Muscle of arm (tissue), 12 donors: ENCODE measurements around the gene MYT1. TPM values are rescaled to one million over a fixed set of nuclear protein-coding genes. Genes with fewer than 3 reads are reported as not detected.
"Not testable (repeated sequence)": the region's sequence is repeated elsewhere in the genome, so short reads cannot be mapped to it uniquely, and the experiment has no call there.

Experiments used
- DNase-seq: peaks from one replicate; pipeline ENCODE4 v3.0.0-alpha.2; 2013
- polyA plus RNA-seq, 12 donors: library from polyadenylated mRNA; unstranded; fragments of 120-200 nt; gene quantifications; one replicate each; pipeline ENCODE4 v1.2.1, GENCODE V29; 2013; ENCODE audit not compliant: insufficient read length in 12 of 12

The MYT1 gene
- polyA plus RNA-seq, 12 donors = 0.04 to 0.32 (median 0.11) TPM; not detected in 2

DNA sequence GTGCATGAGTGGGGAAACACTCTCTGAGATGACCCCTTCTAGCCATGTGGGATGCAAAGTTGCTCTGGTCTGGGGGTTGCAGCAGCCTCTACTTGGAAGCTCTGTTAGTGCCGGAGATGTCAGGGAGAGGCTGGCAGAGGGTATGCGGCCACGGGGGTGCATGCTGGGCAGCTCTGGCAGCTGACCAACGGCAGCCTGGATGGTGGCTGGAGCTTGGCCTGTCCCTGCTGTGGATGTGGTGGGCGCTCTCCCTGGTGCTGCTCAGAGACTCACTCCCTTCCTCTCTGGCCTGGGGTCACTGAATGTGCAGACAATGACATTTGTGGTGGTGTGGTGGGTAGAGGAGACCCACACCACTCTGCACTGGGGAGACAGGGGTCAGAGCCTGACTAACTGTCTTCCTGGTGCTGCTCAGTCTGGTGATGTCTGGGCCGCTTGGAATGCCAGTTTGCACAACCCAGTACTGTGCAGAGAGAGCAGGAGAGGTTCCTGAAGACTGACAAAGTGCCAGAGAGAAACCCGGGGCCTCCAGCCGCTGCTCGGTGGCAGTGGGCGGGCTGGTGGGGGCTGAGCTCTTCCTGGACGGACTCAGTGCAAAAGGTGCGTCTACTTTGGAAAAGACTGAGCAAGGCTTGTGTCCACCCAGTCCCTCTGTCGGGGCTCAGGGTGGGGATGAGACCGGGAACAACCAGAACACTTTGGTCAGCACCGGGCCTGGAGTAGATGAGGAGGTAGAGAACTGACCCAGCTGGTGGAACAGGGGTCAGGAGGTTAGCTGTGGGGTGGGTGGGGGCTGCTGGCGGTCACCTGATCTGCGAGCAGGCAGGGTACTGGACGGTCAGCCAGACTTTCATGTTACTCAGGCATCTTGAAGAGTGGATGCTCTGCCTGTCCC lies 2.7 kb downstream of the MYT1 start:
- no peak for DNase-seq

- no peak for DNase-seq
Measured at GRCh38 chr20:64167676-64168075, 3.4 kb downstream of the MYT1 start.

DNA sequence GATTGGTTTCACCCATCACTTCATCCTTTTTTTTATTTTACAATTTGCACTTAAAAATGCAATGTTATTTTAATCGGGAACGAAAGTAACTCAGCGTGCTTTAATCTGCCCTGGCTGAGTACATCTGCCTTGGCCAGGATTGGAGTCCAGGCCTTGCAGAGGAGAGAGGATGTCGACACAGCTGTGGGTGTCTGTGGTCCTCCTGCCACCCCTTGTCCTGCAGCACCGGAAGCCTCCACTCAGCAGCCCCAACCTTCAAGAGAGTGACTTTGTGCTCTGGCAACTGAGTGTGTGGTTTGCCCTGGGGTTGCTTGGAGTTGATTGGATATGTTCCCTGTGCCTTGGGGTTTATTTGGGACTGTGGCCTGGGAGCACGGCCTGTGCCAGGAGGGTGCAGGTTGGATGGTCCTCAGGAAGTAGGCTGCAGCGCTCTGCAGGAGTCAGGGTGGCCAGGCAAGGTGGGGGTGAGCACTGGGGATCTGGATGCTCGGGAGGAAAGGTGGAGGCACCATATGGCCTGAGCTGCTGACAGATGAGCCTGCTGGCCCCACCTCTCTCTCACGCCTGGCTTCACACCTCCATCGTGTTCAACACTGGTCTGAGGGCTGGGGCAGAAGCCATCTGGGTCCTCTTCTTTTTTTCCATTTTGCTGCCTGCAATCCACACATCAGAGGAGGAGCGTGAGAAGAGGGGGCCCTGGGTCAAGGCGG lies 4.3 kb downstream of the MYT1 start:
- DNase-seq = no peak

GRCh38 chr20:64169091-64169560 lies 4.9 kb downstream of the MYT1 start:
- DNase-seq = no peak

DNA sequence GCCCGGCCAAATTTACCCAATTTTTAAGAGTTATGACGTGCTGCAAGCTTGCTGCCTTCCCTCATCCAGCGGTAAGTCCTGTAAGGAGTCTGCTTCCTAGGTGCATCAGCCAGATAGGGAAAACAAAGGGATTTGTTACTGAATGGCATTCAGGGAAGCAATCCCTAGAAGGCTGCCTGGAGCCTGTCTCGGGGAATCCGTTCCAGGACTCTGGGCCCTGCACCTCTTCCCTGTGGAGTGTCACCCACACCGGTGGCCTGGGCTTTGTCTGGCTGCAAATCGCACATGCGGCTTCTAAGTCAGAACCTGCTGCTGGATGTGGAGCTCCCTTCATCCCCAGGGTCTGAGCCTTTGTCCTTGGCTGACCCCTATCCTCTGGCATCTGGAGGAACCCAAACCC lies 7.0 kb downstream of the MYT1 start:
- no peak for DNase-seq

DNA sequence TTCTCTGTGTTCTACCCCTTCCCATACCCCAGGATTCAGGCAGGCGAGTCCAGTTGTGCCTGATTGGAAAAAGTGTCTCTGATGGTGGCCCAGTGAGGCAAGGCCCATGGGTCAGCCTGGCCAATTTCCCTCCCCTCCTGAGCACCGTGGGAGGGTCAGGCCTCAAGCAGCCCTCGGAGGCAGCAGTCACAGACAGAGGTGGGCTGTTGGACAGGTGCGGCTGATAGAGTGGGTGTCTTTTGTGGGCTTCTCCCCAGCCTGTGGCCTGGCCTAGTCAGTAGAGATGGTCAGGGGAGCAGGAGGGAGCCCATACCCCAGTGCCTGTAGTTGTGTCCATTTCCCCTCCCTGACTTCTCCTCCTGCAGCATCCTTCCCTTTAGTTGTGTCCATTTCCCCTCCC lies 8.9 kb downstream of the MYT1 start:
- no peak for DNase-seq

DNA sequence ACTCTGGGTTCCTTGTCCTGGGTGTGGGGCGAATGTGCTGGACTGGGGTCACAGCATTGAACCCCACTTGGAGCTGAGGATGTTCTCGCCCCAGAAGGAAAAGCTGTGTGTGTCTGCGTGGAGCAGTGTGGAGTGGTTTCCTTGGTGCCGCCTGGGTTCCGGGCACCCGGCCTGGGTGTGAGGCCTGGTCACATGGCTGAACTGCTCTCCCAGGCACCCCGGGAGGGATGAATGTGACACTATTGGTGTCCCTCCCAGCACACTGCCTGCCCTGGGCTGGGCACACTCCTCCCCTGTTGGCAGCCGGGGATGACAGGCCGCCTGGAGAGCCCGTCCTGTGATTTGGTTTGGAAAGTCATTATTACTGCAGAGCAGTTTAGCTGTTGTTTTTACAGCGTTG lies 12.3 kb downstream of the MYT1 start:
- DNase-seq = no peak

- DNase-seq = no peak
Measured at GRCh38 chr20:64176971-64177370, 12.7 kb downstream of the MYT1 start.

- no peak for DNase-seq
Measured at GRCh38 chr20:64177384-64177783, 13.1 kb downstream of the MYT1 start.

DNA sequence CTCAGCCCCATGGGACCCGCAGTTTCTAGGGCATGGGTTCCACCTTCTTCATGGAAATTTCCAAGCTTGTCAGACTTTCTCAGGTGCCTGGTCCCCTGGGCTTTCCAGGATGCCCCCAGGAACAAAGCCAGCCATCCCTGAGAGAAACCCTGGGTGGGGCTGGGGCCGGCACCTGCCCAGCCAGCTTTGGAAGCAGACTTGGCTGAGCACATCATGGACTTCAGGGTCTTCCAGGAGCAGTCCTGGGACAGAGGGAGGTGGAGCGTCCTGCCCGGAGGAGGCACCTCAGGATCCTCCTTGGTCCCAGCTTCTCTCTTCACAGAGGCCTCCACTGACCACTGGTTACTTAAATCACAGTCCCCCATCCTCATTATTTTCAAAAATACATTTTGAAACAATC lies 13.5 kb downstream of the MYT1 start:
- DNase-seq = no peak

DNA sequence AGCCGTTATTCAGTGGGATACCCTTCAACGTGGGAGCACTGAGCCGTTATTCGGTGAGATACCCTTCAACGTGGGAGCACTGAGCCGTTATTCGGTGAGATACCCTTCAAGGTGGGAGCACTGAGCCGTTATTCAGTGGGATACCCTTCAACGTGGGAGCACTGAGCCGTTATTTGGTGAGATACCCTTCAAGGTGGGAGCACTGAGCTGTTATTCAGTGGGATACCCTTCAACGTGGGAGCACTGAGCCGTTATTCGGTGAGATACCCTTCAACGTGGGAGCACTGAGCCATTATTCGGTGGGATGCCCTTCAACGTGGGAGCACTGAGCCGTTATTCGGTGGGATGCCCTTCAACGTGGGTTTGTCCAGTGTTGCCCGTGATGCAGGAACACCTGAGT lies 14.7 kb downstream of the MYT1 start:
- not testable (repeated sequence) for DNase-seq

DNA sequence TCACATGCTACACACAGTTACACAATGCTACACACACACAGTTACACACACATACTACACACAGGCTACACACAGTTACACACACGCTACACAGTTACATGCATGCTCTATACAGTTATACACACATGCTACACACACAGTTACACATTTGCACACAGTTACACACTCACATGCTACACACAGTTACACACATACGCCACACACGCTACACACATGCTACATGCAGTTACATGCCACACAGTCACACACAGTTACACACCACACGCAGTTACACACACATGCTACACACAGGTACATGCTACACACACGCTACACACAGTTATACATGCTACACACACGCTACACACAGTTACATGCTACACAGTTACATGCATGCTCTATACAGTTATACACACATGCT lies 15.6 kb downstream of the MYT1 start:
- no peak for DNase-seq

DNA sequence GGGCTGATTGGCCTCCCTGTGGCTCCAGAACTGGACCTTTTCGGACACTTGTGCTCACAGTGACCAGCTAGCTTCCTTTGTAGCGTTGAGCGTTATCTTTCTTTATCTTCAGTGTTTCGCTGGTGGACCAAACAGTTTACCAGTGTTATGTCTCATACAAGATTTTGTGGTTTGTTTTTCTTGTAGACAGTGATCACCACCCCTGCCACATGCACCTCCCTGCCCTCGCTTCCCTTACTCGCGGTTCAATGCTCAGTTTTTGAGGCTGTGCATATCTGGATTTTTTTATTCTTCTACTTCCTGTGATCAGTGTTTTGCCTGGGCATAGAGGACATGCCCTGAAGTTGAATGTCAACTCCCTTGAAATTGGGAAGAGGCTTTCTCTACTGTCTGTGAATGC lies 16.4 kb downstream of the MYT1 start:
- DNase-seq = no peak

- DNase-seq = no peak
Measured at GRCh38 chr20:64181391-64181790, 17.1 kb downstream of the MYT1 start.

- DNase-seq = no peak
Measured at GRCh38 chr20:64182146-64182865, 18.1 kb downstream of the MYT1 start.

DNA sequence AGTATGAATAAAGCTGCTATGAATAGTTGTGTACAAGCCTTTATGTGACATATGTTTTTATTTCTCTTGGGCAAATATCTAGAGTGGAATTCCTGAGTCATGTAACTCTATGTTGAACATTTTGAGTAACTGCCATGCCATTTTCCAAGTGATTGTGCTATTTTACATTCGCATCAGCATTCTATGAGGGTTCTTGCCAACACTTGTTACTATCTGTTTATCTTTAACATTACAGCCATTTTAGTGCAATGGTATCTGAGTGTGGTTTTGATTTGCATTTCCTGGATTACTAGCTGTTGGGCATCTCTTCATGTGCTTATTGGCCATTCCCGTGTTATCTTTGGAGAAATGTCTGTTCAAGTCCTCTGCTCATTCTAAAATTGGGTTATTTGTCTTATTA lies 19.1 kb downstream of the MYT1 start:
- DNase-seq = no peak

DNA sequence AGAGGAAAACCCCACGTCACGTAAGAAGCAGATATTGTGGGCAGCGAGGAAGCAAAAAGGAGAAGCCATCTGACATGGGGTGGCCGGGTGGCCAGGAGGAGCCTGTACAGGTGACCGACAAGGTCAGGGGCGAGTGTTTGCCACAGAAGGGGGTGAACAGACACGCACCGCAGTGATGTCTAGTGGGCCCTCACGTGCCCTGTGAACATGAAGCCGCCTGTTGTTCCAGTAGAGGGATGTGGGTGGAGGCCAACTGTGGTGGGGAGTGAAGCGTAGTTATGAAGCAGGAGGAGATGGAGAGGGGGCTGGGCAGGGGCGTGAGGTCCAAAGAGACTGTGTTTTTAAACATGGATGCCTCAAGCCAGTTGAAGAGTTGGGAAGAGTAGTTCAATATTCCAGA lies 20.5 kb downstream of the MYT1 start:
- DNase-seq = no peak

DNA sequence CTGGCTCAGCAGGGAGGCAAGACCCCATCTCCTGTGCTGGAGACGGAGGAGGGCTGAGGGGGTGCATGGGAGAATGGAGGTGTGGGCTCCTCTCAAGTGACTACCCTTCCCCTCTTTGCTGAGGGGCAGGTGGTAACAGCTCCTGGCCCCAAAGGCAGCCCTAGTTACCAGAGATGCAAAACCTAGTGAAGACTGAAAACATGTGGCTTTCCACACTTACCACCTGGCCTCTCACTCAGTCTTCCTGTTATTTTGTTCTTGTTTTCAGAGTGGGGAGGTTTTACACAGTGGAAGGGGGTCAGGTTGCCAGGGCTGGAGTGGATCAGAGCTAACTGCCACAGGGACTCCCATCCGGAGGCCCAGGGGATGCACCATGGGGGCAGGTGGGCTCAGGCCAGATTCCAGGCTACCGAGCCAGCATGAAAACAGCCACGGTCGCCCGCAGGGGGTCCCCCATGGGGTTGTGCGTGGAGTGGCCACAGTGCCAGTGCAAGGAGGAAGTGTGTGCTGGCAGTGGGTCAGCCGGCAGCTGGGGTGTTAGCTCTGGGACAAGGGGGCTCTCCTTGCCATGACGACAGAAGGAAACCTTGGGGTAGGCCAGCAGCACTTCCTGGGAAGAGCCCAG lies 21.1 kb downstream of the MYT1 start:
- no peak for DNase-seq

DNA sequence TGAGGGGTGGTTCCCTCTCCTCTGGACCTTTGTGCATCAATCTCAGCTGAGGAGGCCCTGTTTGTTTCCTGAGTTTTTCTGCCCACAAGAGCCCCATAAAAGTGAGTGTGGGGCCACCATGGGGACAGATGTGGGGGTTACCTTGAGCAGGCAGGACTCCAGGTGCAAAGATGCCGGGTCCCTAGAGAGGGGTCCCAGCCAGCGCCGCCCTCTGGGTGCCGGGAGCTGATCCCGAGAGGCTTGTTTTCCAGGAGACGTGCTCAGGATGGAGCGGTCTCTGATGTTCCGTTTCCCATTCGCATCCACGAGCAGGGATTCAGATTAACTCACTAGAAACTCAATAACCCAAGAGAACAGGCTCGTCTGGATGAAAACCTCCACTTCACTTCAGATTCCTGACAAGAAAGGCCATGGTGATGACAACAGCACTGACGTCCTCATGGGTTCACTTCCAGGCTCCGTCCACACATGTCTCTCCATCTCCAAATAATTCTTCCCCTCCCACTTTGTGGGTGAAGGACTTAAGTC lies 21.9 kb downstream of the MYT1 start:
- no peak for DNase-seq

DNA sequence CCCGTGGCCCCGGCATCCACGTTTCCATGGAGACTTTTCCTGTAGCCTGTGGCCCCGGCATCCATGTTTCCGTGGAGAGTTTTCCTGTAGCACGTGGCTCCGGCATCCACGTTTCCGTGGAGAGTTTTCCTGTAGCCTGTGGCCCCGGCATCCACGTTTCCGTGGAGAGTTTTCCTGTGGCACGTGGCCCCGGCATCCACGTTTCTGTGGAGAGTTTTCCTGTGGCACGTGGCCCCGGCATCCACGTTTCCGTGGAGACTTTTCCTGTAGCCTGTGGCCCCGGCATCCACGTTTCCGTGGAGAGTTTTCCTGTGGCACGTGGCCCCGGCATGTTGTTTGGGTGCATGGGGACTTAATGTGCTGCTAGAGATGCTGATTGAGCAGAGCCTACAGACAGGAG lies 23.0 kb downstream of the MYT1 start:
- not testable (repeated sequence) for DNase-seq

DNA sequence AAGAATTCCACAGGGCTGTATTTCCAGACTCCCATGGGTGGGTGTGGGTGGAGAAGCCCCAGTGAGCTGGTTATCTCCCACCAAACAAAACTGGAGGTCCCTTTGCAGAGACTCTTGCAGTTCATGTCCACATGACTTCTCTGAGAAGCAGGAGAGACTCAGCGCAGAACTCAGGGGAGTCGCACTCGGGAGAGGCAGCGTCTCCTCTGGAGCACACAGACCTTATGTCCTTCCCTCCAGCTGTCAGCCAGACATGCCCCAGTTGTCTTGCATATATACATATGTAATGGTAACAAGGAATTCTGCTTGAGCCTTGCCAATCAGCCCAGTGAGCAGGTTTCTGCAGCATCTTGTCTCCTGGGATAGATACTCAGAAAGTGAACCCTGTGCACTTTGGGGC lies 23.8 kb downstream of the MYT1 start:
- DNase-seq = no peak
